Measurements from ENCODE around the gene LOC128125822.
A peak's percentile ranks its signal among the peaks of the same experiment; 100 is the strongest.
"Not testable (repeated sequence)": the region's sequence is repeated elsewhere in the genome, so short reads cannot be mapped to it uniquely, and the experiment has no call there.

Gene LOC128125822

GRCh38 chr6:63582579-63583231, 10.4 kb downstream of the LOC128125822 start:
- Mint-ChIP-seq H3K9me3 (no peaks in the 10 kb centered on the region), H3K4me1 (no peaks in the 10 kb centered on the region), H3K4me3 (no peak overlapping the region), H3K36me3 (peaks cover 31% of the 10 kb centered on the region), H3K27me3 (no peaks in the 10 kb centered on the region), H3K27ac (no peak overlapping the region)
- no peak for DNase-seq
- CTCF ChIA-PET = no interaction called here

GRCh38 chr6:63584125-63584514, 11.8 kb downstream of the LOC128125822 start:
- no peaks in the 10 kb centered on the region for H3K9me3 Mint-ChIP-seq

GRCh38 chr6:63584566-63584965, 12.3 kb downstream of the LOC128125822 start:
- no peaks in the 10 kb centered on the region for H3K27me3 Mint-ChIP-seq
- no peaks in the 10 kb centered on the region for H3K4me1 Mint-ChIP-seq
- no peaks in the 10 kb centered on the region for H3K9me3 Mint-ChIP-seq
- DNase-seq = no peak
- CTCF ChIA-PET = interaction anchor here (1.0 to 2.2 kb wide), 2 partner anchors 10 to 14 kb away, joined by 5 to 10 read pairs; no protein-coding TSS in a partner anchor
- H3K4me3 Mint-ChIP-seq = no peak overlapping the region
- H3K27ac Mint-ChIP-seq = no peak overlapping the region
- H3K36me3 Mint-ChIP-seq = peaks cover 29% of the 10 kb centered on the region

More at GRCh38 chr6:63584125-63584514, 11.8 kb downstream of the LOC128125822 start:
- Mint-ChIP-seq H3K36me3 (peaks cover 31% of the 10 kb centered on the region), H3K27ac (no peak overlapping the region), H3K4me1 (no peaks in the 10 kb centered on the region), H3K27me3 (no peaks in the 10 kb centered on the region), H3K4me3 (no peak overlapping the region)
- CTCF ChIA-PET = interaction anchor here (1.0 to 2.2 kb wide), 2 partner anchors 10 to 14 kb away, joined by 5 to 10 read pairs; no protein-coding TSS in a partner anchor
- no peak for DNase-seq

- not testable (repeated sequence) for H3K9me3 Mint-ChIP-seq, H3K27me3 Mint-ChIP-seq, H3K27ac Mint-ChIP-seq, H3K4me3 Mint-ChIP-seq, DNase-seq, H3K4me1 Mint-ChIP-seq
- H3K36me3 Mint-ChIP-seq = peaks cover 18% of the 10 kb centered on the region
- CTCF ChIA-PET = interaction anchor here (2.2 kb wide), 1 partner anchor 11 kb away, joined by 10 read pairs; no protein-coding TSS in a partner anchor
Observed at GRCh38 chr6:63585652-63586051, 13.4 kb downstream of the LOC128125822 start.

GRCh38 chr6:63589952-63590411, 17.7 kb downstream of the LOC128125822 start:
- DNase-seq = no peak
- Mint-ChIP-seq H3K4me1 (no peaks in the 10 kb centered on the region), H3K9me3 (no peaks in the 10 kb centered on the region), H3K36me3 (no peaks in the 10 kb centered on the region), H3K27me3 (peaks cover 7% of the 10 kb centered on the region), H3K4me3 (no peak overlapping the region), H3K27ac (no peak overlapping the region)
- CTCF ChIA-PET = no interaction called here

GRCh38 chr6:63592886-63593285, 20.6 kb downstream of the LOC128125822 start:
- no peaks in the 10 kb centered on the region for H3K36me3 Mint-ChIP-seq
- H3K9me3 Mint-ChIP-seq = no peaks in the 10 kb centered on the region
- DNase-seq = no peak
- no peak overlapping the region for H3K27ac Mint-ChIP-seq
- no peak overlapping the region for H3K4me3 Mint-ChIP-seq
- H3K4me1 Mint-ChIP-seq = peaks cover 4% of the 10 kb centered on the region
- CTCF ChIA-PET = interaction anchor here (1.0 to 2.1 kb wide), 3 partner anchors 18 to 240 kb away, joined by 3 to 10 read pairs (median 5); no protein-coding TSS in a partner anchor
- peaks cover 20% of the 10 kb centered on the region for H3K27me3 Mint-ChIP-seq

- DNase-seq = no peak
- peak overlapping the region; percentile 77 for H3K4me3 Mint-ChIP-seq
- no peaks in the 10 kb centered on the region for H3K9me3 Mint-ChIP-seq
- no peaks in the 10 kb centered on the region for H3K36me3 Mint-ChIP-seq
- no peak overlapping the region for H3K27ac Mint-ChIP-seq
- peaks cover 25% of the 10 kb centered on the region for H3K27me3 Mint-ChIP-seq
- peaks cover 20% of the 10 kb centered on the region for H3K4me1 Mint-ChIP-seq
- CTCF ChIA-PET = interaction anchor here (0.7 to 3.4 kb wide), 16 partner anchors 10 to 290 kb away, joined by 3 to 54 read pairs (median 5); partner anchors contain the start of gene PHF3
Observed at GRCh38 chr6:63597141-63598048, 25.1 kb downstream of the LOC128125822 start.

GRCh38 chr6:63598049-63599036, 26.1 kb downstream of the LOC128125822 start:
- CTCF ChIA-PET = interaction anchor here (0.7 to 3.4 kb wide), 29 partner anchors 9 to 291 kb away, joined by 3 to 54 read pairs (median 4); partner anchors contain the start of gene PHF3
- no peaks in the 10 kb centered on the region for H3K36me3 Mint-ChIP-seq
- H3K4me3 Mint-ChIP-seq = peak overlapping the region; percentile 77

GRCh38 chr6:63599243-63599642, 27.0 kb downstream of the LOC128125822 start:
- Mint-ChIP-seq H3K36me3 (no peaks in the 10 kb centered on the region), H3K4me1 (peaks cover 20% of the 10 kb centered on the region), H3K27ac (peak overlapping the region; percentile 24), H3K27me3 (peaks cover 19% of the 10 kb centered on the region), H3K9me3 (no peaks in the 10 kb centered on the region), H3K4me3 (peak overlapping the region; percentile 77)
- CTCF ChIA-PET = interaction anchor here (0.9 to 3.4 kb wide), 17 partner anchors 10 to 257 kb away, joined by 3 to 54 read pairs (median 5); partner anchors contain the start of gene PHF3
- no peak for DNase-seq

More at GRCh38 chr6:63598049-63599036, 26.1 kb downstream of the LOC128125822 start:
- DNase-seq = peak; percentile 81
- peaks cover 21% of the 10 kb centered on the region for H3K27me3 Mint-ChIP-seq
- peaks cover 20% of the 10 kb centered on the region for H3K4me1 Mint-ChIP-seq
- H3K27ac Mint-ChIP-seq = no peak overlapping the region
- H3K9me3 Mint-ChIP-seq = no peaks in the 10 kb centered on the region

GRCh38 chr6:63600136-63600535, 27.9 kb downstream of the LOC128125822 start:
- peaks cover 20% of the 10 kb centered on the region for H3K4me1 Mint-ChIP-seq
- CTCF ChIA-PET = interaction anchor here (1.6 to 2.0 kb wide), 2 partner anchors 26 to 164 kb away, joined by 4 to 9 read pairs; no protein-coding TSS in a partner anchor
- no peaks in the 10 kb centered on the region for H3K36me3 Mint-ChIP-seq
- H3K9me3 Mint-ChIP-seq = no peaks in the 10 kb centered on the region
- no peak overlapping the region for H3K4me3 Mint-ChIP-seq
- no peak overlapping the region for H3K27ac Mint-ChIP-seq
- DNase-seq = no peak
- peaks cover 18% of the 10 kb centered on the region for H3K27me3 Mint-ChIP-seq

GRCh38 chr6:63609231-63609630, 37.0 kb downstream of the LOC128125822 start:
- Mint-ChIP-seq H3K27ac (no peak overlapping the region), H3K36me3 (no peaks in the 10 kb centered on the region), H3K27me3 (peaks cover 10% of the 10 kb centered on the region), H3K9me3 (no peaks in the 10 kb centered on the region), H3K4me1 (no peaks in the 10 kb centered on the region), H3K4me3 (no peak overlapping the region)
- CTCF ChIA-PET = interaction anchor here (1.6 kb wide), 1 partner anchor 11 kb away, joined by 5 read pairs; no protein-coding TSS in a partner anchor
- no peak for DNase-seq

GRCh38 chr6:63610944-63611343, 38.7 kb downstream of the LOC128125822 start:
- H3K4me3 Mint-ChIP-seq = no peak overlapping the region
- no peak overlapping the region for H3K27ac Mint-ChIP-seq
- CTCF ChIA-PET = interaction anchor here (1.0 kb wide), 1 partner anchor 34 kb away, joined by 3 read pairs; no protein-coding TSS in a partner anchor
- no peaks in the 10 kb centered on the region for H3K4me1 Mint-ChIP-seq
- no peaks in the 10 kb centered on the region for H3K36me3 Mint-ChIP-seq
- H3K9me3 Mint-ChIP-seq = no peaks in the 10 kb centered on the region
- peaks cover 10% of the 10 kb centered on the region for H3K27me3 Mint-ChIP-seq
- DNase-seq = no peak

GRCh38 chr6:63611560-63611959, 39.3 kb downstream of the LOC128125822 start:
- Mint-ChIP-seq H3K27ac (no peak overlapping the region), H3K4me1 (no peaks in the 10 kb centered on the region), H3K27me3 (peaks cover 10% of the 10 kb centered on the region), H3K36me3 (no peaks in the 10 kb centered on the region), H3K4me3 (no peak overlapping the region), H3K9me3 (no peaks in the 10 kb centered on the region)
- DNase-seq = no peak
- CTCF ChIA-PET = interaction anchor here (0.9 to 1.0 kb wide), 2 partner anchors 35 to 153 kb away, joined by 3 read pairs; no protein-coding TSS in a partner anchor

Measured in activated naive CD4-positive, alpha-beta T cell treated with anti-CD3 and anti-CD28 coated beads, Interleukin-2, amount 10 ng/mL, durations not matched to agents 7 days and 5 days (primary cell).